Muscle layer of colon (tissue), 2 donors: ENCODE measurements around the gene SEC22A.

Experiments used
- H3K27ac ChIP-seq: one replicate; pipeline ENCODE4 v1.7.0; 2013; ENCODE audit warnings: low read depth, mild to moderate bottlenecking, low read length, moderate library complexity
- H3K27me3 ChIP-seq, 2 donors: one replicate each; pipeline ENCODE4 v1.7.0; 2013; ENCODE audit warnings: low read length in 2 of 2, mild to moderate bottlenecking in 2 of 2; ENCODE audit not compliant: insufficient read depth in 2 of 2, control insufficient read depth in 1 of 2
- H3K36me3 ChIP-seq: one replicate; pipeline ENCODE4 v1.7.0; 2013; ENCODE audit warnings: mild to moderate bottlenecking, low read length; ENCODE audit not compliant: insufficient read depth
- H3K4me1 ChIP-seq: one replicate; pipeline ENCODE4 v1.7.0; 2013; ENCODE audit warnings: mild to moderate bottlenecking, low read length; ENCODE audit not compliant: insufficient read depth
- H3K4me3 ChIP-seq, 2 donors: one replicate each; pipeline ENCODE4 v1.7.0; 2013; ENCODE audit warnings: low read length in 2 of 2, low read depth in 1 of 2, mild to moderate bottlenecking in 1 of 2, moderate library complexity in 1 of 2
- H3K9ac ChIP-seq: one replicate; pipeline ENCODE4 v1.7.0; 2013; ENCODE audit warnings: low read length
- H3K9me3 ChIP-seq: one replicate; pipeline ENCODE4 v1.7.0; 2013; ENCODE audit warnings: mild to moderate bottlenecking, low read length
- donor health status: abdominal sarcoma.
- donor health status: Adenocarcinoma of cecum.

SEC22A gene

DNA sequence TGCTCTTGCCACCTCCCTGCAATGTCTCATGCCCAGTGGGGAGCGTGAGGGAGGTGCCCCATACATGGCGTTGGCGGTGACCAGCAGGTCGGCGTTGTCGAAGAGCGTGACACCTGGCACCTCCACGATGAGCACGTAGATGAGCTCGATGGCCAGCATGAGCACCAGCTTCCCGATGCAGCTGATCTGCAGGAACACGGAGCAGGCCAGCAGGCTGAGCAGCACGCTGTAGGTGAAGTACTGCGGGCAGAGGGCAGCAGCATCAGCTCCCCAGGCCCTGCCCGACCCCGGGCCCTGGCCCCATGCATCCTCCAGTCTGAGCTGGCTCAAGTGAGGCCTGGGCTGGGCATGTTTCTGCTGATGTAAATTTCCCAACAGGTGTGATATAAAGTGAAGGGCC, 98.3 kb downstream of the SEC22A start:
- Histone ChIP-seq H3K36me3 (peaks cover 50% of the 10 kb centered on the region), H3K4me1 (no peaks in the 10 kb centered on the region), H3K4me3 (no peak overlapping the region), H3K27ac (no peak overlapping the region), H3K27me3 (no peaks in the 10 kb centered on the region), H3K9ac (no peak overlapping the region), H3K9me3 (no peaks in the 10 kb centered on the region)

GRCh38 chr3:123300583-123300982, 98.8 kb downstream of the SEC22A start:
- Histone ChIP-seq H3K36me3 (peaks cover 52% of the 10 kb centered on the region), H3K4me1 (no peaks in the 10 kb centered on the region), H3K9ac (no peak overlapping the region), H3K27ac (no peak overlapping the region), H3K4me3 (no peak overlapping the region), H3K9me3 (no peaks in the 10 kb centered on the region), H3K27me3 (no peaks in the 10 kb centered on the region)

GRCh38 chr3:123301331-123302184, 99.8 kb downstream of the SEC22A start:
- Histone ChIP-seq H3K9ac (no peak overlapping the region), H3K4me3 (no peak overlapping the region), H3K27ac (no peak overlapping the region), H3K4me1 (no peaks in the 10 kb centered on the region), H3K27me3 (no peaks in the 10 kb centered on the region), H3K36me3 (peaks cover 54% of the 10 kb centered on the region), H3K9me3 (no peaks in the 10 kb centered on the region)

DNA sequence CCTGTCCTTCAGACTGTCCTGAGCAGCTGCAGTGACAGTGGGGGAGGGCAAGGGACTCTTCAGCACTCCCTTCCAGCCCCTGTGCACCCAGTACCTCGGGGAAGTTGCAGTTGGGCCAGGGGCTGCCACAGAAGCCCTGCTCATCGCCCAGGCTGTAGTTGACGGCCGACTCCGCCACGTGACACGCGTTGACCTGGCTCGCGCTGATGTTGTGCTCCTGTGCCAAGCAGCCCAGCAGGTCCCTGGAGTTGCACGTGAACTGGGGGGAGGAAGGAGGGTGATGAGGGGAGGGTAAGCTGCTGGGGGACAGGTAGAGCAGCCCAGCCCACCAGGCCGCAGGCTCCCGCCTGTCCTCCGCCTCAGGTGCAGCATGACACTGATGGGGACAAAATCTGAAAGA, 101.2 kb downstream of the SEC22A start:
- H3K27me3 ChIP-seq: no peaks in the 10 kb centered on the region
- H3K4me1 ChIP-seq: no peaks in the 10 kb centered on the region
- H3K9ac ChIP-seq: no peak overlapping the region
- no peak overlapping the region for H3K4me3 ChIP-seq
- no peak overlapping the region for H3K27ac ChIP-seq
- peaks cover 47% of the 10 kb centered on the region for H3K36me3 ChIP-seq
- no peaks in the 10 kb centered on the region for H3K9me3 ChIP-seq

GRCh38 chr3:123303976-123304560, 102.3 kb downstream of the SEC22A start:
- no peaks in the 10 kb centered on the region for H3K4me1 ChIP-seq
- no peaks in the 10 kb centered on the region for H3K9me3 ChIP-seq
- no peak overlapping the region for H3K4me3 ChIP-seq
- H3K27me3 ChIP-seq: no peaks in the 10 kb centered on the region
- no peak overlapping the region for H3K9ac ChIP-seq
- H3K36me3 ChIP-seq: peaks cover 48% of the 10 kb centered on the region
- H3K27ac ChIP-seq: no peak overlapping the region

DNA sequence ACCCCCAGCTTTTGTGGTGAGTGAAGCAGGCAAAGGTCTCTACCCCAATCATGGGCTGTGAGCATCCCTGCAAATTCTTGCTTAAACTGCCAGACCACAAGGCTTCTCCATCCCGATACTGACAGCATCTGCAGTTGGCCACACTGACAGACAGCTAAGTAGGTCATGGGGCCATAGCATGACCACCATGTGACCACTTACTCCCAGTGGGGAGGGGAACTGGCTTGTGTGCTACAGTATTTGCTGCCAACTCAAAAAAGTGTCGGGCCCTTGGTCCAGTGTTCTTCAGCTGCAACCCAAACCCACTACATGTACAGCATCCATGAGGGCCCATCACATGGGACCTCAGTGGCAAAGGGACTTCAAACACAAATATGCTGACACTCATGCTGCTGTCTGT, 103.4 kb downstream of the SEC22A start:
- no peak overlapping the region for H3K4me3 ChIP-seq
- no peaks in the 10 kb centered on the region for H3K4me1 ChIP-seq
- no peaks in the 10 kb centered on the region for H3K9me3 ChIP-seq
- H3K27ac ChIP-seq: no peak overlapping the region
- peaks cover 55% of the 10 kb centered on the region for H3K36me3 ChIP-seq
- no peaks in the 10 kb centered on the region for H3K27me3 ChIP-seq
- H3K9ac ChIP-seq: no peak overlapping the region

DNA sequence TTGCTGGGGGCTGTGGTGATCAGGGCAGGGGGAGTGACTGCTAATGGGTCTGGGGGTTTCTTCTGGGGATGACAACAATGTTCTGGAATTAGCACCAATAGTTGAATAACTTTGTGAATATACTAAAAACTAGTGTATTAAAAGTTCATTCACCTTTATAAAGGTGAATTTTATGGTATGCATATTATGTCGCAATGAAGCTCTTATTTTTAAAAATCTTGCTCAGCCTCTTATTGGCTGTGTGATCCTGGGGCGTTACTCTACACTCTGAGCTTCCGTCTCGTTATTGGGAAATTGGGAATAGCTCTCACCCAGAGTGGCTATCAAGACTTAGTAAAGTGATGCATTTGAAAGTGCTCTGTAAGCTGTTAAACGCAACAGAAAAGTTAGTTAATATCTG, 105.3 kb downstream of the SEC22A start:
- H3K4me1 ChIP-seq: no peaks in the 10 kb centered on the region
- no peaks in the 10 kb centered on the region for H3K27me3 ChIP-seq
- no peak overlapping the region for H3K4me3 ChIP-seq
- H3K9me3 ChIP-seq: no peaks in the 10 kb centered on the region
- H3K9ac ChIP-seq: no peak overlapping the region
- H3K27ac ChIP-seq: no peak overlapping the region
- H3K36me3 ChIP-seq: peaks cover 52% of the 10 kb centered on the region

DNA sequence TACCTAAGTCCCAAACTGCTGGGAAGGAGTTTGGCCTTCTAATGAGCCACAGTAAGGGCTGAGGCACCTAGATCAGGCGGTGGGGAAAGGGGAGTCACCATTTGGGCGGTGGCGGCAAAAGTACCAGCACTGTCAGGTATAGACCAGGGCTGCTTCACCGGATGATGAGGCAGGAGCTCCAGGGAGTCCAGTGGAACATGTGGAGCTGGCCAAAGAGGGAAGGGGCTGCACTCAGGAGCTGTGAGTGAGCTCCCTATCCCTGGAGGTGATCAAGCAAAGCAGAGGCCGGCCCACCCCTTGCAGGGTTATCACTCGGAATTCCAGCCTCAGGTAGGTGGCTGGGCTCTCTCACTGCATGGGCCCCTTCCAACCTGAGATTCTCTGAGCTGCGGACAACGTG, 108.4 kb downstream of the SEC22A start:
- H3K27me3 ChIP-seq: no peaks in the 10 kb centered on the region
- H3K9ac ChIP-seq: no peak overlapping the region
- no peak overlapping the region for H3K4me3 ChIP-seq
- peaks cover 33% of the 10 kb centered on the region for H3K36me3 ChIP-seq
- no peaks in the 10 kb centered on the region for H3K4me1 ChIP-seq
- H3K9me3 ChIP-seq: no peaks in the 10 kb centered on the region
- H3K27ac ChIP-seq: no peak overlapping the region

DNA sequence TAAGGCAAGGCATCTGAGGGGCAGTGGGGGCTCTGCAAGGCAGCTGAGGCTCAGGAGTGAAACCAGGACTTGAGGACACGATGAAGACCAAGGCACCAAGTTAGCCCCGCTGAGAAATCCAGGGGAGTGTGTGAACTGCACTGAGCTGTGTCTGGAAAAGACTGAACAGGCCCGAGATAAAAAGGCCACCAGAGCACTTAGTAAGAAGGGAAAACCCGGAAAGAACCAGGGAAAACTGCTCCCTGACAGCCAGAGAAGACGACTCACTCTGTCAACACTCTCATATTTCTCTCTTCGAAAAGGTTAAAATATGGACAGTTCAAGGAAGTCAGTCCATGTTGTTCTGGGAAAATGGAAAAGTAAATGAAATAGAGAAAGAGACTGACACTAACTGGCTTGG, 109.0 kb downstream of the SEC22A start:
- H3K9ac ChIP-seq: no peak overlapping the region
- H3K27ac ChIP-seq: no peak overlapping the region
- no peaks in the 10 kb centered on the region for H3K27me3 ChIP-seq
- no peak overlapping the region for H3K4me3 ChIP-seq
- no peaks in the 10 kb centered on the region for H3K4me1 ChIP-seq
- H3K9me3 ChIP-seq: no peaks in the 10 kb centered on the region
- peaks cover 28% of the 10 kb centered on the region for H3K36me3 ChIP-seq

DNA sequence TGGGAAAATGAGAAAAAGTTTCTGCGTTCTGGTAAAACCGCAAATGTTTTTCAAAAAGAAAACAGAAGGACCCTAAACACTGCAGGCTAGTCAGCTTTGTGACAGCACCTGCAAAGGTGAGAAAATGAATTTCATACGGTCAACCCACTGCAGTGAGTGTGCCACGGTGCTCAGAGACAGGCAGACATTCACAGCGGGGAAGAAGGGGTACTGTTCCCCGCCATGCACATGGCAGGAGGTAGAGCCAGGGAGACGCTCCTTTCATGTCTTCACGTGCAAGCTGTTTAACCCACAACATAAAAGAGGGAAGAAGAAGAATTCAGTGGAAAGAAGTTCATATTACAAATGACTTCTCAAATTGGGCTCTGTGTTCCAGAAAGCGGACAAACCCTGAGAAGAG, 109.5 kb downstream of the SEC22A start:
- H3K4me1 ChIP-seq: no peaks in the 10 kb centered on the region
- no peak overlapping the region for H3K9ac ChIP-seq
- H3K4me3 ChIP-seq: no peak overlapping the region
- peaks cover 23% of the 10 kb centered on the region for H3K36me3 ChIP-seq
- H3K9me3 ChIP-seq: no peaks in the 10 kb centered on the region
- no peak overlapping the region for H3K27ac ChIP-seq
- no peaks in the 10 kb centered on the region for H3K27me3 ChIP-seq

- no peaks in the 10 kb centered on the region for H3K27me3 ChIP-seq
- no peaks in the 10 kb centered on the region for H3K4me1 ChIP-seq
- H3K4me3 ChIP-seq: no peak overlapping the region
- H3K9me3 ChIP-seq: no peaks in the 10 kb centered on the region
- H3K36me3 ChIP-seq: peaks cover 23% of the 10 kb centered on the region
- H3K9ac ChIP-seq: no peak overlapping the region
- no peak overlapping the region for H3K27ac ChIP-seq
Measured at GRCh38 chr3:123312331-123313265, 110.9 kb downstream of the SEC22A start.
